Stimulated activated CD4-positive, alpha-beta T cell treated with anti-CD3 and anti-CD28 coated beads, Interleukin-4, amount 100 ng/mL, for 1 hour (primary cell): ENCODE results near the gene WWOX.
"Not testable (repeated sequence)": the region's sequence is repeated elsewhere in the genome, so short reads cannot be mapped to it uniquely, and the experiment has no call there.

Experiments used
- DNase-seq: peaks from one replicate; pipeline ENCODE4 v3.0.0-alpha.2; 2020

WWOX gene

GRCh38 chr16:78669994-78670393, 570.5 kb downstream of the WWOX start:
- no peak for DNase-seq

- no peak for DNase-seq
Observed at GRCh38 chr16:78672779-78673556, 573.5 kb downstream of the WWOX start.

GRCh38 chr16:78673884-78674283, 574.4 kb downstream of the WWOX start:
- DNase-seq: no peak

GRCh38 chr16:78675312-78675711, 575.9 kb downstream of the WWOX start:
- DNase-seq: no peak

- DNase-seq: no peak
Observed at GRCh38 chr16:78675951-78676792, 576.7 kb downstream of the WWOX start.

- DNase-seq: no peak
Observed at GRCh38 chr16:78677181-78677731, 577.8 kb downstream of the WWOX start.

- DNase-seq: no peak
Observed at GRCh38 chr16:78679546-78679945, 580.1 kb downstream of the WWOX start.

GRCh38 chr16:78681743-78682142, 582.3 kb downstream of the WWOX start:
- no peak for DNase-seq

GRCh38 chr16:78684030-78684611, 584.7 kb downstream of the WWOX start:
- no peak for DNase-seq

GRCh38 chr16:78684655-78685375, 585.4 kb downstream of the WWOX start:
- DNase-seq: no peak

- DNase-seq: no peak
Observed at GRCh38 chr16:78686601-78687000, 587.1 kb downstream of the WWOX start.

- DNase-seq: no peak
Observed at GRCh38 chr16:78689028-78689427, 589.6 kb downstream of the WWOX start.

GRCh38 chr16:78689536-78689935, 590.1 kb downstream of the WWOX start:
- DNase-seq: no peak

GRCh38 chr16:78690510-78690909, 591.1 kb downstream of the WWOX start:
- DNase-seq: no peak

- DNase-seq: not testable (repeated sequence)
Observed at GRCh38 chr16:78691746-78692145, 592.3 kb downstream of the WWOX start.

GRCh38 chr16:78693496-78693895, 594.0 kb downstream of the WWOX start:
- DNase-seq: no peak

GRCh38 chr16:78694414-78694813, 595.0 kb downstream of the WWOX start:
- no peak for DNase-seq

GRCh38 chr16:78695391-78695790, 595.9 kb downstream of the WWOX start:
- no peak for DNase-seq

- DNase-seq: no peak
Observed at GRCh38 chr16:78696797-78697196, 597.3 kb downstream of the WWOX start.

GRCh38 chr16:78697426-78697825, 598.0 kb downstream of the WWOX start:
- DNase-seq: no peak

GRCh38 chr16:78703936-78704335, 604.5 kb downstream of the WWOX start:
- DNase-seq: no peak

GRCh38 chr16:78704416-78704815, 605.0 kb downstream of the WWOX start:
- DNase-seq: no peak

GRCh38 chr16:78705694-78706093, 606.2 kb downstream of the WWOX start:
- DNase-seq: no peak
